ENCODE results near the gene FAM3A.

- no peak for TF ChIP-seq CTCF (IDR thresholded peaks at IDR 0.05; ENCODE audit: low read depth, low read length, poor library complexity, severe bottlenecking)
- TF ChIP-seq EZH2phosphoT487 (IDR thresholded peaks at IDR 0.05; ENCODE audit: borderline replicate concordance, low read length): no peak
Measured at GRCh38 chrX:154488336-154489075, 27.5 kb downstream of the FAM3A start.

All from DOHH2 (cell line).